HepG2 (cell line): ENCODE results near the gene DUSP9. TPM values are rescaled to one million over a fixed set of nuclear protein-coding genes. Genes with fewer than 3 reads are reported as not detected.

Source experiments
- ATAC-seq: fragments of 200-7000 bp; cut with Tn5 transposase; 3 replicates; pipeline ENCODE4 v1.9.1; 2020; ENCODE audit warnings: mild to moderate bottlenecking, moderate library complexity
- BruUV-seq: library from RNA; stranded (reverse); fragments of 400-500 nt; replicated peaks from 2 replicates; lab custom pipeline; 2021; lab: Mats Ljungman, UMichigan
- CTCF ChIA-PET: fragments of 300-600 bp; formaldehyde crosslinking; extraction: SDS; loops from one replicate; lab custom pipeline; 2021; ENCODE audit warnings: low total read pairs, inconsistent platforms, low intra/inter-chr PET ratio; lab: Yijun Ruan, JAX
- POLR2A ChIA-PET: fragments of 350-600 bp; sonication (Branson Sonifier 250); formaldehyde crosslinking; loops from one replicate; lab custom pipeline; 2020; ENCODE audit warnings: antibody characterized with exemption, inconsistent platforms; lab: Yijun Ruan, JAX
- DNase-seq: peaks from one replicate; pipeline ENCODE4 v3.0.0-alpha.2; 2015; ENCODE audit warnings: low spot score
- FAIRE-seq: peaks from 3 replicates; lab custom pipeline; 2011; peaks lifted over from hg19 to GRCh38; lab: Jason Lieb, UNC
- H2AFZ ChIP-seq: one replicate; pipeline ENCODE4 v1.6.1; 2011; ENCODE audit warnings: low read length, inconsistent platforms
- H3K27ac ChIP-seq: fragments of 300-600 bp; 3 replicates; pipeline ENCODE4 v1.8.0; 2011; ENCODE audit warnings: mixed run types, mild to moderate bottlenecking, mixed read lengths, low read length, inconsistent platforms; ENCODE audit not compliant: insufficient read depth; ENCODE audit errors: extremely low read length
- H3K27me3 ChIP-seq, 2 experiments: fragments of 200-600 bp in 1 of 2; 2 replicates in 1 of 2; 3 replicates in 1 of 2; pipeline versions ENCODE4 v1.6.0 to v1.8.0; 2011; ENCODE audit warnings: low read length in 2 of 2, mild to moderate bottlenecking in 2 of 2, moderate library complexity in 2 of 2, inconsistent platforms in 1 of 2; ENCODE audit not compliant: insufficient read depth in 2 of 2, control insufficient read depth in 1 of 2
- H3K36me3 ChIP-seq, 2 experiments: fragments of 200-600 bp in 1 of 2; replicated peaks in 1 of 2; 2 replicates in 1 of 2; 3 replicates in 1 of 2; pipeline versions ENCODE4 v1.5.1 to v1.8.0; 2011; ENCODE audit warnings: low read length in 2 of 2, inconsistent platforms in 1 of 2; ENCODE audit not compliant: insufficient read depth in 2 of 2, control insufficient read depth in 1 of 2
- H3K4me1 ChIP-seq: 2 replicates; pipeline ENCODE4 v1.5.1; 2012; ENCODE audit warnings: low read length, inconsistent platforms; ENCODE audit not compliant: insufficient read depth
- H3K4me2 ChIP-seq: 2 replicates; pipeline ENCODE4 v1.6.0; 2011; ENCODE audit warnings: low read depth, low read length, inconsistent platforms
- H3K4me3 ChIP-seq, 3 experiments: fragments of 200-600 bp in 1 of 3; sonication (generic), shearing (Covaris generic) in 1 of 3; replicated peaks in 1 of 3; 2 replicates each; pipeline ENCODE4 v1.5.1; 2011 to 2016; ENCODE audit warnings: low read length in 3 of 3, inconsistent platforms in 2 of 3, low read depth in 2 of 3, mild to moderate bottlenecking in 2 of 3, control low read depth in 1 of 3, mixed read lengths in 1 of 3; ENCODE audit not compliant: insufficient read depth in 1 of 3
- H3K79me2 ChIP-seq: one replicate; pipeline ENCODE4 v1.6.1; 2011; ENCODE audit warnings: low read length, inconsistent platforms; ENCODE audit not compliant: insufficient read depth
- H3K9ac ChIP-seq: 2 replicates; pipeline ENCODE4 v1.6.0; 2011; ENCODE audit warnings: mild to moderate bottlenecking, low read depth, low read length, inconsistent platforms; ENCODE audit not compliant: insufficient read depth
- H3K9me3 ChIP-seq: 2 replicates; pipeline ENCODE4 v1.5.1; 2012; ENCODE audit warnings: mild to moderate bottlenecking, low read length
- H4K20me1 ChIP-seq: 2 replicates; pipeline ENCODE4 v1.6.0; 2011; ENCODE audit warnings: inconsistent platforms, mild to moderate bottlenecking, low read length, moderate library complexity; ENCODE audit not compliant: insufficient read depth
- BORCS8-MEF2B ChIP-seq: sonication (generic); formaldehyde crosslinking; IDR thresholded peaks from 2 replicates; pipeline ENCODE4 v1.8.0; 2022; ENCODE audit warnings: mild to moderate bottlenecking, missing genetic modification reagents
- CHCHD3 ChIP-seq: sonication (generic); formaldehyde crosslinking; IDR thresholded peaks from 2 replicates; pipeline ENCODE4 v1.8.0; 2022; ENCODE audit warnings: mild to moderate bottlenecking, missing genetic modification reagents, moderate library complexity
- DNMT3B ChIP-seq: conservative IDR thresholded peaks from 2 replicates; pipeline ENCODE4 v1.6.1; 2016; ENCODE audit warnings: missing biosample characterization, control low read depth
- EHMT2 ChIP-seq: fragments of 200-600 bp; sonication (generic); IDR thresholded peaks from 2 replicates; pipeline ENCODE4 v1.7.0; 2017; ENCODE audit warnings: antibody characterized with exemption, low read depth, low read length, borderline replicate concordance
- FOXM1 ChIP-seq: sonication (generic); formaldehyde crosslinking; IDR thresholded peaks from 2 replicates; pipeline ENCODE4 v1.5.0; 2020; ENCODE audit warnings: missing genetic modification reagents
- NFE2 ChIP-seq: sonication (generic); formaldehyde crosslinking; IDR thresholded peaks from 2 replicates; pipeline ENCODE4 v1.4.0; 2020; ENCODE audit warnings: missing genetic modification reagents
- PAF1 ChIP-seq: IDR thresholded peaks from 2 replicates; pipeline ENCODE4 v1.6.1; 2016; ENCODE audit warnings: missing genetic modification reagents, missing compliant biosample characterization
- SIX4 ChIP-seq: sonication (generic); formaldehyde crosslinking; IDR thresholded peaks from 2 replicates; pipeline ENCODE4 v1.4.0; 2020; ENCODE audit warnings: missing genetic modification reagents
- ZBTB3 ChIP-seq: sonication (generic); formaldehyde crosslinking; IDR thresholded peaks from 2 replicates; pipeline ENCODE4 v1.4.0; 2020; ENCODE audit warnings: low read depth, mild to moderate bottlenecking, moderate library complexity, missing genetic modification reagents, borderline replicate concordance
- ZBTB8A ChIP-seq: sonication (generic); formaldehyde crosslinking; IDR thresholded peaks from 2 replicates; pipeline ENCODE4 v1.4.0; 2020; ENCODE audit warnings: mild to moderate bottlenecking, low read depth, missing genetic modification reagents, borderline replicate concordance
- ZEB1 ChIP-seq: IDR thresholded peaks from 2 replicates; pipeline ENCODE4 v1.6.1; 2012; ENCODE audit warnings: mild to moderate bottlenecking, low read depth, inconsistent platforms; ENCODE audit not compliant: insufficient replicate concordance
- ZFP90 ChIP-seq: sonication (generic); formaldehyde crosslinking; IDR thresholded peaks from 2 replicates; pipeline ENCODE4 v1.8.0; 2022; ENCODE audit warnings: missing genetic modification reagents, mild to moderate bottlenecking, inconsistent platforms, borderline replicate concordance
- ZKSCAN8 ChIP-seq: IDR thresholded peaks from 2 replicates; pipeline ENCODE4 v1.6.1; 2016; ENCODE audit warnings: borderline replicate concordance, missing genetic modification reagents, missing compliant biosample characterization
- ZMYM3 ChIP-seq: sonication (generic); formaldehyde crosslinking; IDR thresholded peaks from 2 replicates; pipeline ENCODE4 v1.5.1; 2020; ENCODE audit warnings: mild to moderate bottlenecking, missing genetic modification reagents
- ZMYM4 ChIP-seq: sonication (generic); formaldehyde crosslinking; IDR thresholded peaks from 2 replicates; pipeline ENCODE4 v1.8.1; 2023; ENCODE audit warnings: mild to moderate bottlenecking, missing genetic modification reagents
- ZNF383 ChIP-seq: sonication (generic); formaldehyde crosslinking; IDR thresholded peaks from 2 replicates; pipeline ENCODE4 v1.4.0; 2020; ENCODE audit warnings: missing genetic modification reagents, mild to moderate bottlenecking, borderline replicate concordance
- ZNF740 ChIP-seq: sonication (generic); formaldehyde crosslinking; IDR thresholded peaks from 2 replicates; pipeline ENCODE4 v1.4.0; 2020; ENCODE audit warnings: missing genetic modification reagents
- ZNF883 ChIP-seq: sonication (generic); formaldehyde crosslinking; IDR thresholded peaks from 2 replicates; pipeline ENCODE4 v1.5.1; 2020; ENCODE audit warnings: mild to moderate bottlenecking, missing genetic modification reagents; ENCODE audit errors: not compliant biosample characterization
- WGBS: methylation state at CpG from one replicate; pipeline ENCODE4 v1.1.6; 2017; ENCODE audit warnings: low lambda C conversion rate; 5-methylcytosine and 5-hydroxymethylcytosine counted together
- in situ Hi-C: cut with HindIII; loops from 2 replicates; pipeline ENCODE4 v1.10.0; 2017; ENCODE audit warnings: low pct_unique_long_range_greater_than_20kb; ENCODE audit not compliant: extremely low pct_ligation_motif_present
- intact Hi-C: fragments of 100-400 bp; cut with micrococcal nuclease; formaldehyde crosslinking; loops from one replicate; pipeline ENCODE4 v1.10.0; 2022; ENCODE audit not compliant: unreplicated experiment
- polyA plus RNA-seq, 8 experiments: library from polyadenylated mRNA; depleted of rRNA in 3 of 8; stranded (reverse) in 7 of 8; unstranded in 1 of 8; fragments of >200 nt; fragmentation: Illumina TruSeq in 4 of 8; extraction: Trizol in 4 of 8; gene quantifications; 2 replicates each; pipeline versions ENCODE4 v1.2.1 to v1.2.3, GENCODE V29; 2011 to 2016; ENCODE audit warnings: low read depth in 4 of 8, missing spikeins in 1 of 8, mixed read lengths in 1 of 8; ENCODE audit not compliant: insufficient read depth in 1 of 8
- total RNA-seq, 5 experiments: library from RNA; depleted of rRNA; stranded (reverse); fragments of >200 nt; fragmentation: Illumina TruSeq; extraction: Trizol; gene quantifications; 2 replicates each; pipeline ENCODE4 v1.2.3, GENCODE V29; 2016; ENCODE audit warnings: low read depth in 1 of 5
- TF ChIP-seq, protein P1 (sequence below): sonication (generic); IDR thresholded peaks from 2 replicates; pipeline ENCODE4 v1.6.1; 2016; ENCODE audit warnings: low read depth, borderline replicate concordance

DUSP9 gene
- total and polyA plus RNA-seq, 2 of the 13 experiments (the other 11 are each of a cell fraction or from before 2014, with no cell fraction given): 235 to 435 TPM

DNA sequence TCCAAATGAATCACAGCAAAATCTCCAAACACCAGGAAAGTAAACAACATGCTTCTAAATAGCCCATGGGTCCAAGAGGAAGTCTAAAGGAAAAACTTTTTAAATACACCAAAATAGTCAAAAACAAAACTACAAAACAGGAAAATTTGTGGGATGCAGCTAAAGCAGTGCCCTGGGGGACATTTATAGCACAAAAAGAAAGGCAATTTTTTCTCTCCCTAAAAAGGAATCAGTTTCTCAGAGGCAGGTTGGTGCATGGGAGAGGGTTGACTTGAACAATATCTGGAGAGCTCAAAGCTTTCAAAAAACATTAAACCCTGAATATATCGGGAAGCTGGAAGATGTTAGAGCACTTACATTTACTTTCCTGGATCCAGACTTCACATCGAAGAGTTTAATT lies 15.7 kb upstream of the DUSP9 start:
- H3K9me3 ChIP-seq: no peaks in the 10 kb centered on the region
- H2AFZ ChIP-seq: no peak overlapping the region
- in situ Hi-C loops: no loop called here
- H3K4me2 ChIP-seq: no peak overlapping the region
- DNase-seq (no peak), ATAC-seq (no peak), FAIRE-seq (no peak)
- no peak overlapping the region for H3K4me3 ChIP-seq
- H3K4me1 ChIP-seq: peaks cover 77% of the 10 kb centered on the region
- H3K79me2 ChIP-seq: no peaks in the 10 kb centered on the region
- no peaks in the 10 kb centered on the region for H3K27me3 ChIP-seq
- no TSS peak for BruUV-seq
- intact Hi-C loops: no loop called here
- H3K9ac ChIP-seq: no peak overlapping the region
- ChIA-PET POLR2A (interaction anchor here (1.1 to 11.8 kb wide), 2 partner anchors 9 to 15 kb away, joined by 3 to 596 read pairs; partner anchors contain the start of gene DUSP9), CTCF (no interaction called here)
- TF ChIP-seq ZFP90 (CRISPR knock-in tag) (peak; percentile 99), SIX4 (CRISPR knock-in tag) (no peak)
- H4K20me1 ChIP-seq: no peaks in the 10 kb centered on the region
- 93% methylated on average over 2 of the region's 2 CpGs for WGBS
- H3K27ac ChIP-seq: no peak overlapping the region
- H3K36me3 ChIP-seq: no peaks in the 10 kb centered on the region

- no peak for DNase-seq
- ATAC-seq: no peak
- no peak for FAIRE-seq
- no peak overlapping the region for H3K4me2 ChIP-seq
- in situ Hi-C loops (no loop called here), intact Hi-C loops (no loop called here)
- no peaks in the 10 kb centered on the region for H3K27me3 ChIP-seq
- H3K4me3 ChIP-seq: no peak overlapping the region
- H3K9ac ChIP-seq: no peak overlapping the region
- WGBS: 88% methylated on average over 5 of the region's 19 CpGs
- H3K27ac ChIP-seq: no peak overlapping the region
- ChIA-PET POLR2A (interaction anchor here (1.1 to 11.8 kb wide), 2 partner anchors 9 to 14 kb away, joined by 3 to 596 read pairs; partner anchors contain the start of gene DUSP9), CTCF (no interaction called here)
- peaks cover 80% of the 10 kb centered on the region for H3K4me1 ChIP-seq
- no peaks in the 10 kb centered on the region for H4K20me1 ChIP-seq
- H3K9me3 ChIP-seq: no peaks in the 10 kb centered on the region
- BruUV-seq: no TSS peak
- no peak overlapping the region for H2AFZ ChIP-seq
- no peaks in the 10 kb centered on the region for H3K36me3 ChIP-seq
- no peaks in the 10 kb centered on the region for H3K79me2 ChIP-seq
- TF ChIP-seq ZNF740 (CRISPR knock-in tag) (no peak), EHMT2 (no peak), NFE2 (no peak), DNMT3B (no peak), ZBTB3 (no peak), BORCS8-MEF2B (CRISPR knock-in tag) (no peak), PAF1 (no peak), ZNF383 (CRISPR knock-in tag) (no peak), ZBTB8A (CRISPR knock-in tag) (no peak), FOXM1 (CRISPR knock-in tag) (no peak), CHCHD3 (no peak), ZMYM3 (CRISPR knock-in tag) (no peak), ZKSCAN8 (CRISPR knock-in tag) (no peak), ZEB1 (no peak), ZMYM4 (no peak), ZNF883 (CRISPR knock-in tag) (no peak)
- TF ChIP-seq, protein P1, sequence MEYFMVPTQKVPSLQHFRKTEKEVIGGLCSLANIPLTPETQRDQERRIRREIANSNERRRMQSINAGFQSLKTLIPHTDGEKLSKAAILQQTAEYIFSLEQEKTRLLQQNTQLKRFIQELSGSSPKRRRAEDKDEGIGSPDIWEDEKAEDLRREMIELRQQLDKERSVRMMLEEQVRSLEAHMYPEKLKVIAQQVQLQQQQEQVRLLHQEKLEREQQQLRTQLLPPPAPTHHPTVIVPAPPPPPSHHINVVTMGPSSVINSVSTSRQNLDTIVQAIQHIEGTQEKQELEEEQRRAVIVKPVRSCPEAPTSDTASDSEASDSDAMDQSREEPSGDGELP: no peak
Observed at GRCh38 chrX:153631907-153632594, 15.0 kb upstream of the DUSP9 start.
